ENCODE results near the gene GPR162. TPM values are rescaled to one million over a fixed set of nuclear protein-coding genes. Genes with fewer than 3 reads are reported as not detected.

The GPR162 gene
- total RNA-seq, 4 donors from 2014 or later: 3.7 to 12.1 (median 10.0) TPM

- WGBS: 96% methylated on average over 8 of the region's 8 CpGs
- no peak for TF ChIP-seq POLR2AphosphoS5 (IDR thresholded peaks at IDR 0.05)
- no peak for TF ChIP-seq POLR2A (IDR thresholded peaks at IDR 0.05; ENCODE audit: low read depth)
- intact Hi-C loops (cut with DNase I): no loop called here
These were observed 4.5 kb upstream of the GPR162 start for GRCh38 chr12:6817098-6817497.

GRCh38 chr12:6817662-6818157, 3.9 kb upstream of the GPR162 start:
- TF ChIP-seq CTCF (IDR thresholded peaks at IDR 0.05) (no peak), POLR2AphosphoS5 (IDR thresholded peaks at IDR 0.05) (no peak), POLR2A (IDR thresholded peaks at IDR 0.05; ENCODE audit: low read depth) (no peak), EP300 (IDR thresholded peaks at IDR 0.05) (no peak)
- peaks cover 6 to 21% (median 20%) of the 10 kb centered on the region in 4 donors for H3K4me1 ChIP-seq
- no peaks in the 10 kb centered on the region for H3K36me3 ChIP-seq
- peaks cover 0 to 16% (median 2%) of the 10 kb centered on the region in 4 donors for H3K27me3 ChIP-seq
- intact Hi-C loops (cut with DNase I): no loop called here
- H3K4me3 ChIP-seq: no peak overlapping the region
- WGBS: 84% methylated on average over 20 of the region's 20 CpGs
- DNase-seq (ENCODE audit: extremely low spot score): no peak
- H3K27ac ChIP-seq (replicated peaks in 1 of 4): no peak overlapping the region
- no peaks in the 10 kb centered on the region for H3K9me3 ChIP-seq

More at GRCh38 chr12:6817098-6817497, 4.5 kb upstream of the GPR162 start:
- no peaks in the 10 kb centered on the region for H3K9me3 ChIP-seq
- H3K27me3 ChIP-seq: peaks cover 0 to 9% (median 0%) of the 10 kb centered on the region in 4 donors
- DNase-seq (ENCODE audit: extremely low spot score): no peak
- no peak overlapping the region for H3K4me3 ChIP-seq
- peaks cover 4 to 15% (median 14%) of the 10 kb centered on the region in 4 donors for H3K4me1 ChIP-seq
- H3K36me3 ChIP-seq: no peaks in the 10 kb centered on the region
- no peak overlapping the region for H3K27ac ChIP-seq (replicated peaks in 1 of 4)

- intact Hi-C loops (cut with DNase I): no loop called here
- H3K4me3 ChIP-seq: no peak overlapping the region
- H3K27me3 ChIP-seq: peaks cover 0 to 21% (median 5%) of the 10 kb centered on the region in 4 donors
- H3K4me1 ChIP-seq: peaks cover 6 to 26% (median 24%) of the 10 kb centered on the region in 4 donors
- WGBS: 84% methylated on average over 7 of the region's 10 CpGs
- no peaks in the 10 kb centered on the region for H3K36me3 ChIP-seq
- no peak for DNase-seq (ENCODE audit: extremely low spot score)
- H3K9me3 ChIP-seq: no peaks in the 10 kb centered on the region
- TF ChIP-seq POLR2A (IDR thresholded peaks at IDR 0.05; ENCODE audit: low read depth) (no peak), CTCF (IDR thresholded peaks at IDR 0.05) (no peak), EP300 (IDR thresholded peaks at IDR 0.05) (no peak), POLR2AphosphoS5 (IDR thresholded peaks at IDR 0.05) (no peak)
- H3K27ac ChIP-seq (replicated peaks in 1 of 4): no peak overlapping the region
These were observed 3.4 kb upstream of the GPR162 start for GRCh38 chr12:6818222-6818621.

GRCh38 chr12:6818645-6819044, 3.0 kb upstream of the GPR162 start:
- Histone ChIP-seq H3K27ac (replicated peaks in 1 of 4) (no peak overlapping the region), H3K4me1 (peaks cover 6 to 28% (median 25%) of the 10 kb centered on the region in 4 donors), H3K4me3 (no peak overlapping the region), H3K9me3 (no peaks in the 10 kb centered on the region), H3K36me3 (no peaks in the 10 kb centered on the region), H3K27me3 (peaks cover 0 to 25% (median 5%) of the 10 kb centered on the region in 4 donors)
- no peak for DNase-seq (ENCODE audit: extremely low spot score)
- TF ChIP-seq CTCF (IDR thresholded peaks at IDR 0.05): no peak
- TF ChIP-seq EP300 (IDR thresholded peaks at IDR 0.05): no peak
- TF ChIP-seq POLR2A (IDR thresholded peaks at IDR 0.05; ENCODE audit: low read depth): no peak
- TF ChIP-seq POLR2AphosphoS5 (IDR thresholded peaks at IDR 0.05): no peak
- intact Hi-C loops (cut with DNase I): no loop called here
- WGBS: 76% methylated on average over 5 of the region's 5 CpGs

- H3K9me3 ChIP-seq: no peaks in the 10 kb centered on the region
- intact Hi-C loops (cut with DNase I): no loop called here
- H3K4me3 ChIP-seq: no peak overlapping the region
- no peaks in the 10 kb centered on the region for H3K36me3 ChIP-seq
- no peak overlapping the region for H3K27ac ChIP-seq (replicated peaks in 1 of 4)
- WGBS: 90% methylated on average over 13 of the region's 13 CpGs
- no peak for DNase-seq (ENCODE audit: extremely low spot score)
- peaks cover 0 to 32% (median 5%) of the 10 kb centered on the region in 4 donors for H3K27me3 ChIP-seq
- no peak for TF ChIP-seq CTCF (IDR thresholded peaks at IDR 0.05)
- TF ChIP-seq POLR2A (IDR thresholded peaks at IDR 0.05; ENCODE audit: low read depth): no peak
- TF ChIP-seq POLR2AphosphoS5 (IDR thresholded peaks at IDR 0.05): no peak
- no peak for TF ChIP-seq EP300 (IDR thresholded peaks at IDR 0.05)
- peaks cover 6 to 28% (median 25%) of the 10 kb centered on the region in 4 donors for H3K4me1 ChIP-seq
These were observed 2.3 kb upstream of the GPR162 start for GRCh38 chr12:6819106-6820030.

All from esophagus muscularis mucosa (tissue), 4 donors.